HL-60 (cell line): ENCODE measurements around the gene SCGB3A1.

Source experiments
- DNase-seq, 2 experiments: peaks; one replicate each; pipeline ENCODE4 v3.0.0-alpha.2; 2010 to 2020; ENCODE audit warnings: low read depth in 1 of 2, low spot score in 1 of 2
- H3K27ac ChIP-seq: fragments of 250-450 bp; sonication (Bioruptor Pico); replicated peaks from 2 replicates; pipeline ENCODE4 v1.5.1; 2020; ENCODE audit warnings: mild to moderate bottlenecking, moderate library complexity
- H3K27me3 ChIP-seq: fragments of 250-450 bp; sonication (Bioruptor Pico); 2 replicates; pipeline ENCODE4 v1.5.1; 2021; ENCODE audit warnings: mild to moderate bottlenecking, moderate library complexity; ENCODE audit not compliant: insufficient read depth, poor library complexity, severe bottlenecking
- H3K4me3 ChIP-seq: replicated peaks from 2 replicates; pipeline ENCODE4 v1.5.1; 2011; ENCODE audit warnings: mild to moderate bottlenecking, control low read depth, low read length; ENCODE audit not compliant: insufficient read depth
- GABPA ChIP-seq: IDR thresholded peaks from 2 replicates; pipeline ENCODE4 v1.6.1; 2012; ENCODE audit warnings: low read depth
- POLR2AphosphoS5 ChIP-seq: IDR thresholded peaks from 2 replicates; pipeline ENCODE4 v1.6.1; 2012; ENCODE audit warnings: low read depth
- SPI1 ChIP-seq: IDR thresholded peaks from 2 replicates; pipeline ENCODE4 v1.6.1; 2012; ENCODE audit warnings: low read depth, mild to moderate bottlenecking, borderline replicate concordance
- TF ChIP-seq, protein P1 (sequence below): IDR thresholded peaks from 2 replicates; pipeline ENCODE4 v1.6.1; 2012; ENCODE audit warnings: low read depth; ENCODE audit not compliant: insufficient replicate concordance
- TF ChIP-seq, protein P2 (sequence below): IDR thresholded peaks from one replicate; pipeline ENCODE4 v1.5.1; 2011; ENCODE audit warnings: low read length, control low read depth, inconsistent platforms; ENCODE audit not compliant: insufficient read depth

The SCGB3A1 gene

GRCh38 chr5:180557217-180557809 lies 34.0 kb downstream of the SCGB3A1 start:
- no peak overlapping the region for H3K27ac ChIP-seq
- TF ChIP-seq GABPA (no peak), SPI1 (no peak), POLR2AphosphoS5 (no peak)
- H3K4me3 ChIP-seq, result no peak overlapping the region
- no peak for DNase-seq
- no peaks in the 10 kb centered on the region for H3K27me3 ChIP-seq

DNA sequence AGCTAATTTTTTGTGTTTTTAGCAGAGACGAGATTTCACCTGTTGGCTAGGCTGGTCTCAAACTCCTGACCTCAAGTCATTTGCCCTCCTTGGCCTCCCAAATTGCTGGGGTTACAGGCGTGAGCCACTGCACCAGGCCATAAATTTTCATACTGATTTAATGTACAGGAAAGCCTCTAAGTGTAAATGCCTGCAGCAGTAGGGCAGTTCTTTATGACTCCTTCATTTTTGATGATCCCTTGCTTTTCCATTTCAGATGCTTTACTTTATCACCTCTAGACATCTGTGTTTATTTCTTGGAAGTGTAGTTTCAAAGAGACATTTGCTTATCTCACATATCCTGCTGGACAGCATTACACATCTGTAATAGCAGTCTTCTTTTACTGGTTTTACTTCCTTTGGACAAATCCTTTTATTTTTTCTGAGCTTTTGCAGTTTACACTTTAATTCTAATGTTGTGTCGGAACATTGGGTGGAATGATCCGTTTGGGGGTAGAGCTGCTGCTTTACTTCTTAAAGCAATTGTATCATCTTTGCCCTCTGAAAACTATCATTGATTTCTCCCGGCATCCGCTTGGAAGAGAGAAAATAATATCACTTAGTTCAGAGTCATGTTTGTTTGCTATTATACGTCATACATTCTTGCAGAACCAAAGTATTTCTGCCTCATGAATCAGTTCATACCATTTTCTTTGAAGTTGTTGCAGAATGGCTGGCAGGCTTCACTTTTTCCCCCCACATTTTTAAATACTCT lies 36.0 kb downstream of the SCGB3A1 start:
- Histone ChIP-seq H3K4me3 (no peak overlapping the region), H3K27ac (no peak overlapping the region), H3K27me3 (no peaks in the 10 kb centered on the region)
- TF ChIP-seq, protein P1, sequence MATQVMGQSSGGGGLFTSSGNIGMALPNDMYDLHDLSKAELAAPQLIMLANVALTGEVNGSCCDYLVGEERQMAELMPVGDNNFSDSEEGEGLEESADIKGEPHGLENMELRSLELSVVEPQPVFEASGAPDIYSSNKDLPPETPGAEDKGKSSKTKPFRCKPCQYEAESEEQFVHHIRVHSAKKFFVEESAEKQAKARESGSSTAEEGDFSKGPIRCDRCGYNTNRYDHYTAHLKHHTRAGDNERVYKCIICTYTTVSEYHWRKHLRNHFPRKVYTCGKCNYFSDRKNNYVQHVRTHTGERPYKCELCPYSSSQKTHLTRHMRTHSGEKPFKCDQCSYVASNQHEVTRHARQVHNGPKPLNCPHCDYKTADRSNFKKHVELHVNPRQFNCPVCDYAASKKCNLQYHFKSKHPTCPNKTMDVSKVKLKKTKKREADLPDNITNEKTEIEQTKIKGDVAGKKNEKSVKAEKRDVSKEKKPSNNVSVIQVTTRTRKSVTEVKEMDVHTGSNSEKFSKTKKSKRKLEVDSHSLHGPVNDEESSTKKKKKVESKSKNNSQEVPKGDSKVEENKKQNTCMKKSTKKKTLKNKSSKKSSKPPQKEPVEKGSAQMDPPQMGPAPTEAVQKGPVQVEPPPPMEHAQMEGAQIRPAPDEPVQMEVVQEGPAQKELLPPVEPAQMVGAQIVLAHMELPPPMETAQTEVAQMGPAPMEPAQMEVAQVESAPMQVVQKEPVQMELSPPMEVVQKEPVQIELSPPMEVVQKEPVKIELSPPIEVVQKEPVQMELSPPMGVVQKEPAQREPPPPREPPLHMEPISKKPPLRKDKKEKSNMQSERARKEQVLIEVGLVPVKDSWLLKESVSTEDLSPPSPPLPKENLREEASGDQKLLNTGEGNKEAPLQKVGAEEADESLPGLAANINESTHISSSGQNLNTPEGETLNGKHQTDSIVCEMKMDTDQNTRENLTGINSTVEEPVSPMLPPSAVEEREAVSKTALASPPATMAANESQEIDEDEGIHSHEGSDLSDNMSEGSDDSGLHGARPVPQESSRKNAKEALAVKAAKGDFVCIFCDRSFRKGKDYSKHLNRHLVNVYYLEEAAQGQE, result no peak
- TF ChIP-seq POLR2AphosphoS5, result no peak
- no peak for TF ChIP-seq GABPA
- TF ChIP-seq SPI1, result no peak
- TF ChIP-seq, protein P2, sequence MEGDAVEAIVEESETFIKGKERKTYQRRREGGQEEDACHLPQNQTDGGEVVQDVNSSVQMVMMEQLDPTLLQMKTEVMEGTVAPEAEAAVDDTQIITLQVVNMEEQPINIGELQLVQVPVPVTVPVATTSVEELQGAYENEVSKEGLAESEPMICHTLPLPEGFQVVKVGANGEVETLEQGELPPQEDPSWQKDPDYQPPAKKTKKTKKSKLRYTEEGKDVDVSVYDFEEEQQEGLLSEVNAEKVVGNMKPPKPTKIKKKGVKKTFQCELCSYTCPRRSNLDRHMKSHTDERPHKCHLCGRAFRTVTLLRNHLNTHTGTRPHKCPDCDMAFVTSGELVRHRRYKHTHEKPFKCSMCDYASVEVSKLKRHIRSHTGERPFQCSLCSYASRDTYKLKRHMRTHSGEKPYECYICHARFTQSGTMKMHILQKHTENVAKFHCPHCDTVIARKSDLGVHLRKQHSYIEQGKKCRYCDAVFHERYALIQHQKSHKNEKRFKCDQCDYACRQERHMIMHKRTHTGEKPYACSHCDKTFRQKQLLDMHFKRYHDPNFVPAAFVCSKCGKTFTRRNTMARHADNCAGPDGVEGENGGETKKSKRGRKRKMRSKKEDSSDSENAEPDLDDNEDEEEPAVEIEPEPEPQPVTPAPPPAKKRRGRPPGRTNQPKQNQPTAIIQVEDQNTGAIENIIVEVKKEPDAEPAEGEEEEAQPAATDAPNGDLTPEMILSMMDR, result no peak
- DNase-seq, result no peak

DNA sequence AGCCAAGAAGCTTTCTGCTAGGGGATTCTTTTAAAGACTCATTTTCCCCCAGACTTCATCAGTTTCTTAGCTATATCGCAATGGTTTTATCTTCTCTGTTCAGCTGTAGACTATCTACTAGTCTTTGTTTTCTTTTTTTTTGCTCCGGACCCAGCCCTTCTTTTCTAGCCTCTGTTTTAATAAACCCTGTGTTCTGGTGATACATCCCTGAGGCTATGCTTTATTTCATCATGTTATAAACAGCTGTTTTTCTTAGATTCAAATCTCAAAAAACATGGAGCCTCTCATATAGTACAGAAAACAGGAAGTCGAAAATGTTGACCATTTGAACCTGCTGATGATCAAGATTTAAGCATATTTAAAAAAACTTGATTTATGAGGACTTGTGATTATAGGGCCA lies 37.8 kb downstream of the SCGB3A1 start:
- no peak overlapping the region for H3K27ac ChIP-seq
- DNase-seq, result no peak
- TF ChIP-seq SPI1, result peak; percentile 54; the same call in 1 of the 2 replicates
- TF ChIP-seq, protein P2, result no peak
- H3K27me3 ChIP-seq, result no peaks in the 10 kb centered on the region
- H3K4me3 ChIP-seq, result no peak overlapping the region

DNA sequence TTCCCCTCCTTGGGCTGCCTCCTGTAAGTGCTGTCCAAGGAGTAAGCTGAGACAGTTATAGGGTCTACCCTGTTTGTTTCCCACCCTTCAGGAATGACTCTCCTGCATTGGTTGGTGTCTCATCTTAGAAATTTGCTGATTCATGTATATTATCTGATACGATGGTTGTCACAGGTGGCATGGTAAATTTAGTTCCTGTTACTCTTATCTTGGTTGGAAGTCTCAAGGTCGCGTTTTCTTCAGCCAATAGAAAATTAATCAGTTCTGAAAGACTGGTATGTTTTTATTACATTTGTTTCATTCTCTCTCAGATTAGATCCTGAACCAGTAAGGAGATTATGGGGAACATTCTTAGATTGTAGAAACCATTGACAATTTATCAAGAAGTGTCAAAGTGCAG lies 42.7 kb downstream of the SCGB3A1 start:
- TF ChIP-seq, protein P1, result no peak
- no peak for TF ChIP-seq SPI1
- DNase-seq, result no peak
- no peak overlapping the region for H3K27ac ChIP-seq

More for the DNA sequence above, 42.7 kb downstream of the SCGB3A1 start:
- Histone ChIP-seq H3K4me3 (no peak overlapping the region), H3K27me3 (no peaks in the 10 kb centered on the region)
